SK-N-SH treated with all-trans-retinoic acid at 6 μM for 48 hours (cell line): ENCODE results near the gene EFEMP1.

Source experiments
- ATAC-seq: fragments of 200-7000 bp; cut with Tn5 transposase; 3 replicates; pipeline ENCODE4 v1.9.1; 2020; ENCODE audit warnings: mild to moderate bottlenecking, moderate library complexity
- BACH2 ChIP-seq: fragments of 250-450 bp; sonication (Bioruptor Pico); IDR thresholded peaks from 2 replicates; pipeline ENCODE4 v1.9.0; 2021; ENCODE audit warnings: mild to moderate bottlenecking, borderline replicate concordance
- CSDC2 ChIP-seq: fragments of 250-450 bp; sonication (Bioruptor Pico); IDR thresholded peaks from 2 replicates; pipeline ENCODE4 v1.5.0; 2020; ENCODE audit warnings: mild to moderate bottlenecking, moderate library complexity
- ESRRG ChIP-seq: fragments of 250-450 bp; sonication (Bioruptor Pico); IDR thresholded peaks from 2 replicates; pipeline ENCODE4 v1.6.1; 2021; ENCODE audit warnings: mild to moderate bottlenecking
- GLIS3 ChIP-seq: fragments of 250-450 bp; sonication (Bioruptor Pico); IDR thresholded peaks from 2 replicates; pipeline ENCODE4 v1.5.0; 2020; ENCODE audit warnings: mild to moderate bottlenecking, moderate library complexity
- ISL1 ChIP-seq: fragments of 250-450 bp; sonication (Bioruptor Pico); IDR thresholded peaks from 2 replicates; pipeline ENCODE4 v2.1.2; 2022; ENCODE audit warnings: mild to moderate bottlenecking, moderate library complexity
- OSR1 ChIP-seq: fragments of 250-450 bp; sonication (Bioruptor Pico); IDR thresholded peaks from 2 replicates; pipeline ENCODE4 v1.8.0; 2022; ENCODE audit warnings: moderate library complexity, mild to moderate bottlenecking, inconsistent platforms
- PPARA ChIP-seq: fragments of 250-450 bp; sonication (Bioruptor Pico); IDR thresholded peaks from 2 replicates; pipeline ENCODE4 v1.5.0; 2020; ENCODE audit warnings: mild to moderate bottlenecking, borderline replicate concordance
- RARB ChIP-seq: fragments of 250-450 bp; sonication (Bioruptor Pico); IDR thresholded peaks from 2 replicates; pipeline ENCODE4 v1.8.0; 2021; ENCODE audit warnings: mild to moderate bottlenecking, moderate library complexity
- SNAI2 ChIP-seq: fragments of 250-450 bp; sonication (Bioruptor Pico); IDR thresholded peaks from 2 replicates; pipeline ENCODE4 v1.5.0; 2020; ENCODE audit warnings: mild to moderate bottlenecking, moderate library complexity
- TCF4 ChIP-seq: fragments of 250-450 bp; sonication (Bioruptor Pico); IDR thresholded peaks from 2 replicates; pipeline ENCODE4 v1.8.0; 2021; ENCODE audit warnings: mild to moderate bottlenecking, moderate library complexity, borderline replicate concordance
- TOX ChIP-seq: fragments of 250-450 bp; sonication (Bioruptor Pico); IDR thresholded peaks from 2 replicates; pipeline ENCODE4 v1.8.0; 2021; ENCODE audit warnings: mild to moderate bottlenecking, moderate library complexity, borderline replicate concordance
- ZC3H10 ChIP-seq: fragments of 250-450 bp; sonication (Bioruptor Pico); IDR thresholded peaks from 2 replicates; pipeline ENCODE4 v1.5.1; 2021; ENCODE audit warnings: mild to moderate bottlenecking, moderate library complexity
- ZFP3 ChIP-seq: fragments of 250-450 bp; sonication (Bioruptor Pico); IDR thresholded peaks from 2 replicates; pipeline ENCODE4 v1.5.0; 2020; ENCODE audit warnings: mild to moderate bottlenecking, moderate library complexity
- ZNF565 ChIP-seq: fragments of 450-650 bp; formaldehyde crosslinking; conservative IDR thresholded peaks from 2 replicates; pipeline ENCODE4 v1.5.0; 2020; ENCODE audit warnings: low read depth, mild to moderate bottlenecking, moderate library complexity
- ZNF70 ChIP-seq: fragments of 450-650 bp; formaldehyde crosslinking; IDR thresholded peaks from 2 replicates; pipeline ENCODE4 v1.5.0; 2020; ENCODE audit warnings: mild to moderate bottlenecking, moderate library complexity
- ZNF8 ChIP-seq: fragments of 450-650 bp; formaldehyde crosslinking; IDR thresholded peaks from 2 replicates; pipeline ENCODE4 v1.5.0; 2020; ENCODE audit warnings: mild to moderate bottlenecking, moderate library complexity
- TF ChIP-seq, protein P1 (sequence below): fragments of 250-450 bp; sonication (Bioruptor Pico); IDR thresholded peaks from 2 replicates; pipeline ENCODE4 v1.5.0; 2020; ENCODE audit warnings: mild to moderate bottlenecking, moderate library complexity
- TF ChIP-seq, protein P2 (sequence below): fragments of 250-450 bp; sonication (Bioruptor Pico); IDR thresholded peaks from 2 replicates; pipeline ENCODE4 v1.8.0; 2020; ENCODE audit warnings: mild to moderate bottlenecking, moderate library complexity, borderline replicate concordance
- TF ChIP-seq, protein P3 (sequence below): fragments of 250-450 bp; sonication (Bioruptor Pico); IDR thresholded peaks from 2 replicates; pipeline ENCODE4 v1.8.0; 2021; ENCODE audit warnings: low read depth, mild to moderate bottlenecking, moderate library complexity, borderline replicate concordance
- TF ChIP-seq, protein P4 (sequence below): fragments of 250-450 bp; sonication (Bioruptor Pico); IDR thresholded peaks from 2 replicates; pipeline ENCODE4 v1.5.1; 2021; ENCODE audit warnings: mild to moderate bottlenecking, moderate library complexity
- TF ChIP-seq, protein P5 (sequence below): fragments of 250-450 bp; sonication (Bioruptor Pico); IDR thresholded peaks from 2 replicates; pipeline ENCODE4 v1.5.1; 2020; ENCODE audit warnings: low read depth, mild to moderate bottlenecking, moderate library complexity

EFEMP1 gene

DNA sequence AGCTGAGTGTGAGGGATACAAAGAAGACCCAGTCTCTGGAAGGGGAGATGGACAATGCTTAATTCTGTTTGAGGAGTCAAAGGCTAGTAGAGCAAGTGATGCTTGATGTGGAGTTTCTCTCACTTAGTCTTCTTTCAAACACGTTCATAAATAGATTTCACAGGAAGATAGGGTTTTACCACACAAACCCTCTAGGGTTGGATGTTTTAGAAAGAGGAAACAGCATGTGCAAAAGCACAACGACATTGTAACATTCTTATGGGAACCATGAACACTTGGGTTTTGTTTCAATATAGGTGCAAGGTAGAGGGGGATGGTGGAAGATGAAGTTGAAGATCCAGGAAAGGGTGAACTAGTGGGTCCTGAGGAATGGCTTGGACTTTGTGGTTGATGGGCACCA lies 10.8 kb upstream of the EFEMP1 start (continued):
- TF ChIP-seq, protein P1, sequence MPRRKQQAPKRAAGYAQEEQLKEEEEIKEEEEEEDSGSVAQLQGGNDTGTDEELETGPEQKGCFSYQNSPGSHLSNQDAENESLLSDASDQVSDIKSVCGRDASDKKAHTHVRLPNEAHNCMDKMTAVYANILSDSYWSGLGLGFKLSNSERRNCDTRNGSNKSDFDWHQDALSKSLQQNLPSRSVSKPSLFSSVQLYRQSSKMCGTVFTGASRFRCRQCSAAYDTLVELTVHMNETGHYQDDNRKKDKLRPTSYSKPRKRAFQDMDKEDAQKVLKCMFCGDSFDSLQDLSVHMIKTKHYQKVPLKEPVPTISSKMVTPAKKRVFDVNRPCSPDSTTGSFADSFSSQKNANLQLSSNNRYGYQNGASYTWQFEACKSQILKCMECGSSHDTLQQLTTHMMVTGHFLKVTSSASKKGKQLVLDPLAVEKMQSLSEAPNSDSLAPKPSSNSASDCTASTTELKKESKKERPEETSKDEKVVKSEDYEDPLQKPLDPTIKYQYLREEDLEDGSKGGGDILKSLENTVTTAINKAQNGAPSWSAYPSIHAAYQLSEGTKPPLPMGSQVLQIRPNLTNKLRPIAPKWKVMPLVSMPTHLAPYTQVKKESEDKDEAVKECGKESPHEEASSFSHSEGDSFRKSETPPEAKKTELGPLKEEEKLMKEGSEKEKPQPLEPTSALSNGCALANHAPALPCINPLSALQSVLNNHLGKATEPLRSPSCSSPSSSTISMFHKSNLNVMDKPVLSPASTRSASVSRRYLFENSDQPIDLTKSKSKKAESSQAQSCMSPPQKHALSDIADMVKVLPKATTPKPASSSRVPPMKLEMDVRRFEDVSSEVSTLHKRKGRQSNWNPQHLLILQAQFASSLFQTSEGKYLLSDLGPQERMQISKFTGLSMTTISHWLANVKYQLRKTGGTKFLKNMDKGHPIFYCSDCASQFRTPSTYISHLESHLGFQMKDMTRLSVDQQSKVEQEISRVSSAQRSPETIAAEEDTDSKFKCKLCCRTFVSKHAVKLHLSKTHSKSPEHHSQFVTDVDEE = no peak
- TF ChIP-seq, protein P2, sequence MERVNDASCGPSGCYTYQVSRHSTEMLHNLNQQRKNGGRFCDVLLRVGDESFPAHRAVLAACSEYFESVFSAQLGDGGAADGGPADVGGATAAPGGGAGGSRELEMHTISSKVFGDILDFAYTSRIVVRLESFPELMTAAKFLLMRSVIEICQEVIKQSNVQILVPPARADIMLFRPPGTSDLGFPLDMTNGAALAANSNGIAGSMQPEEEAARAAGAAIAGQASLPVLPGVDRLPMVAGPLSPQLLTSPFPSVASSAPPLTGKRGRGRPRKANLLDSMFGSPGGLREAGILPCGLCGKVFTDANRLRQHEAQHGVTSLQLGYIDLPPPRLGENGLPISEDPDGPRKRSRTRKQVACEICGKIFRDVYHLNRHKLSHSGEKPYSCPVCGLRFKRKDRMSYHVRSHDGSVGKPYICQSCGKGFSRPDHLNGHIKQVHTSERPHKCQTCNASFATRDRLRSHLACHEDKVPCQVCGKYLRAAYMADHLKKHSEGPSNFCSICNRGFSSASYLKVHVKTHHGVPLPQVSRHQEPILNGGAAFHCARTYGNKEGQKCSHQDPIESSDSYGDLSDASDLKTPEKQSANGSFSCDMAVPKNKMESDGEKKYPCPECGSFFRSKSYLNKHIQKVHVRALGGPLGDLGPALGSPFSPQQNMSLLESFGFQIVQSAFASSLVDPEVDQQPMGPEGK = no peak
- TF ChIP-seq PPARA (CRISPR knock-in tag) (no peak), OSR1 (CRISPR knock-in tag) (no peak), ZNF70 (CRISPR knock-in tag) (no peak), ZNF8 (CRISPR knock-in tag) (no peak), ZNF565 (CRISPR knock-in tag) (no peak)
- TF ChIP-seq, protein P3, sequence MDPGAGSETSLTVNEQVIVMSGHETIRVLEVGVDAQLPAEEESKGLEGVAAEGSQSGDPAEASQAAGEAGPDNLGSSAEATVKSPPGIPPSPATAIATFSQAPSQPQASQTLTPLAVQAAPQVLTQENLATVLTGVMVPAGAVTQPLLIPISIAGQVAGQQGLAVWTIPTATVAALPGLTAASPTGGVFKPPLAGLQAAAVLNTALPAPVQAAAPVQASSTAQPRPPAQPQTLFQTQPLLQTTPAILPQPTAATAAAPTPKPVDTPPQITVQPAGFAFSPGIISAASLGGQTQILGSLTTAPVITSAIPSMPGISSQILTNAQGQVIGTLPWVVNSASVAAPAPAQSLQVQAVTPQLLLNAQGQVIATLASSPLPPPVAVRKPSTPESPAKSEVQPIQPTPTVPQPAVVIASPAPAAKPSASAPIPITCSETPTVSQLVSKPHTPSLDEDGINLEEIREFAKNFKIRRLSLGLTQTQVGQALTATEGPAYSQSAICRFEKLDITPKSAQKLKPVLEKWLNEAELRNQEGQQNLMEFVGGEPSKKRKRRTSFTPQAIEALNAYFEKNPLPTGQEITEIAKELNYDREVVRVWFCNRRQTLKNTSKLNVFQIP (CRISPR knock-in tag) = no peak

DNA sequence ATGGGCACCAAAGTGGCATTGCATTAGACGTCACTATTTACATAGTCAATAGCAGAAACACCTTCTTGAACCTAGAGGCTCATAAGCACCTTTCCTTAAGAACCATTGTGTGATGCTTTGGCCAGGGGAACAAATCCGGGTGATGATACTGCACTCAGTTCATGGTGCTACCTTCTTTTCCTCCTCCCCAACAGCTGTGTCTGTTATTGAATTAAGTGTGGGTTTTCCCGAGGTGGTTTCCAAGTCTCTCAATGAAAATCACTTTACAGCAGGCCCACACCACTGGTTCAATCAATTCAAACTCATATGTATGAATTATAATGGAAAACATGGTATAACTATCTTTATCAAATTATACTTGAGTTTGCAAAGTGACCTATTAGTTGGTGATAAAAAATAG lies 9.3 kb upstream of the EFEMP1 start:
- ATAC-seq = no peak
- TF ChIP-seq ZNF565 (CRISPR knock-in tag) (no peak), ZFP3 (no peak), ZNF70 (CRISPR knock-in tag) (no peak), ESRRG (CRISPR knock-in tag) (no peak), TCF4 (CRISPR knock-in tag) (no peak), SNAI2 (CRISPR knock-in tag) (no peak), ZC3H10 (CRISPR knock-in tag) (no peak), OSR1 (CRISPR knock-in tag) (no peak), CSDC2 (CRISPR knock-in tag) (no peak), TOX (no peak), ZNF8 (CRISPR knock-in tag) (no peak), PPARA (CRISPR knock-in tag) (no peak), GLIS3 (CRISPR knock-in tag) (no peak), ISL1 (CRISPR knock-in tag) (no peak), RARB (CRISPR knock-in tag) (no peak), BACH2 (CRISPR knock-in tag) (no peak)
- TF ChIP-seq, protein P2 = no peak
- TF ChIP-seq, protein P4, sequence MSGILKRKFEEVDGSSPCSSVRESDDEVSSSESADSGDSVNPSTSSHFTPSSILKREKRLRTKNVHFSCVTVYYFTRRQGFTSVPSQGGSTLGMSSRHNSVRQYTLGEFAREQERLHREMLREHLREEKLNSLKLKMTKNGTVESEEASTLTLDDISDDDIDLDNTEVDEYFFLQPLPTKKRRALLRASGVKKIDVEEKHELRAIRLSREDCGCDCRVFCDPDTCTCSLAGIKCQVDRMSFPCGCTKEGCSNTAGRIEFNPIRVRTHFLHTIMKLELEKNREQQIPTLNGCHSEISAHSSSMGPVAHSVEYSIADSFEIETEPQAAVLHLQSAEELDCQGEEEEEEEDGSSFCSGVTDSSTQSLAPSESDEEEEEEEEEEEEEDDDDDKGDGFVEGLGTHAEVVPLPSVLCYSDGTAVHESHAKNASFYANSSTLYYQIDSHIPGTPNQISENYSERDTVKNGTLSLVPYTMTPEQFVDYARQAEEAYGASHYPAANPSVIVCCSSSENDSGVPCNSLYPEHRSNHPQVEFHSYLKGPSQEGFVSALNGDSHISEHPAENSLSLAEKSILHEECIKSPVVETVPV (CRISPR knock-in tag) = no peak

DNA sequence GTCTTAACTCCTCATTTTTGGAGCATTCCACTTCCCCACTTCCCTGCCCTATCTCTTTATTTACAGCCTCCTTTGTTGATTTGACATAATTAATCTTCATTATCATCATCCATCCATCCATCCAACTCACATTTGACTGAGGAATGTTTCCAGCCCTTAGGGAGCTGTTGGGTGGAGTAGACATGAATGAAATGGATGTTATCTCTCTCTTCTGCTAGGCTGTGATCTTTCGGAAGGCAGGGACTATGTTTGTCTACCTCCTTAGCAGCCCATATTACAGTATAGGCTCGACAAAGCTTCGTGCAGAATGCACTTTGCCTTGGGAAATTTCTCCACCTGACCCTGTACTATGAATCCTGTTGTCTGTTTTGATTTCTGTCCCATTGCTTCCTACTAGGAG lies 7.7 kb upstream of the EFEMP1 start:
- ATAC-seq = no peak
- TF ChIP-seq, protein P4 (CRISPR knock-in tag) = no peak
- no peak for TF ChIP-seq BACH2 (CRISPR knock-in tag)
- TF ChIP-seq, protein P5, sequence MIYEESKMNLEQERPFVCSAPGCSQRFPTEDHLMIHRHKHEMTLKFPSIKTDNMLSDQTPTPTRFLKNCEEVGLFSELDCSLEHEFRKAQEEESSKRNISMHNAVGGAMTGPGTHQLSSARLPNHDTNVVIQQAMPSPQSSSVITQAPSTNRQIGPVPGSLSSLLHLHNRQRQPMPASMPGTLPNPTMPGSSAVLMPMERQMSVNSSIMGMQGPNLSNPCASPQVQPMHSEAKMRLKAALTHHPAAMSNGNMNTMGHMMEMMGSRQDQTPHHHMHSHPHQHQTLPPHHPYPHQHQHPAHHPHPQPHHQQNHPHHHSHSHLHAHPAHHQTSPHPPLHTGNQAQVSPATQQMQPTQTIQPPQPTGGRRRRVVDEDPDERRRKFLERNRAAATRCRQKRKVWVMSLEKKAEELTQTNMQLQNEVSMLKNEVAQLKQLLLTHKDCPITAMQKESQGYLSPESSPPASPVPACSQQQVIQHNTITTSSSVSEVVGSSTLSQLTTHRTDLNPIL (CRISPR knock-in tag) = no peak
- no peak for TF ChIP-seq ZFP3
- no peak for TF ChIP-seq RARB (CRISPR knock-in tag)
- TF ChIP-seq PPARA (CRISPR knock-in tag) = no peak
- TF ChIP-seq, protein P2 = no peak
- TF ChIP-seq GLIS3 (CRISPR knock-in tag) = no peak
- TF ChIP-seq ISL1 (CRISPR knock-in tag) = no peak
- no peak for TF ChIP-seq TOX
- TF ChIP-seq CSDC2 (CRISPR knock-in tag) = no peak
